Measurements from ENCODE around the gene PCIF1.

Gene PCIF1

DNA sequence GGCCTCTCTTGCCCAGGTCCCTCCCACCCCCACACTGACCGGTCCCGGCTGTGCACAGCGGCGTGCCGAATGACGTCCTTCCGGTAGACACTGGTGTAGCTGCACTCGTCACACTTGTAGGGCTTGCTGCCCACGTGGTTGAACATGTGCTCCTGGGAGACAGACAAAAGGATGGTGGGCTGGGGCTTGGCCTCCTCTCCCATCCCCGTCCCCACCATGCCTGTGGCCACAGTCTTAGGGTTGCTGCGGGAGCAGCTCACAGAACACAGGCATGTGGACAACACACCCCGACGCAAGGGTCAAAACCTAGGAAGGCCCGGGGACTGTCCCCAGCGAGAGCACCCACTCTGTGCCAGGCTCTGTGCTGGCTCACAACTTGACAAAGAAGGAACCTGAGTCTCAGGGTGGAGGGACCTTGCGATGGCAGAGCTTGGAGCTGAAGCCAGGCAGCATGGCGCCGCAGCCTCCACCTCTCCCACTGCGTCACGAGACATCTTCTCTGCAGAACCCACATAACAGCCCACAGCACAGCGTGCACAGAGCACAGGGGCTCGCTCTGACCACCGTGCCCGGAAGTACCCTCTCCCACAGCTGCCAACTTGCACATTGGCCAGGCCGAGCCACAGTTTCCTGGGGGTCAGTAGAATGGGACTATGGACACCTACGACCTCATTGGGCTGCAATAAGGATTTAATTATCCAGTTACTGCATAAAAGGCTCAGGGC is 27.7 kb downstream of the PCIF1 start:
- no peak for DNase-seq (ENCODE audit: low read depth, low spot score)

DNA sequence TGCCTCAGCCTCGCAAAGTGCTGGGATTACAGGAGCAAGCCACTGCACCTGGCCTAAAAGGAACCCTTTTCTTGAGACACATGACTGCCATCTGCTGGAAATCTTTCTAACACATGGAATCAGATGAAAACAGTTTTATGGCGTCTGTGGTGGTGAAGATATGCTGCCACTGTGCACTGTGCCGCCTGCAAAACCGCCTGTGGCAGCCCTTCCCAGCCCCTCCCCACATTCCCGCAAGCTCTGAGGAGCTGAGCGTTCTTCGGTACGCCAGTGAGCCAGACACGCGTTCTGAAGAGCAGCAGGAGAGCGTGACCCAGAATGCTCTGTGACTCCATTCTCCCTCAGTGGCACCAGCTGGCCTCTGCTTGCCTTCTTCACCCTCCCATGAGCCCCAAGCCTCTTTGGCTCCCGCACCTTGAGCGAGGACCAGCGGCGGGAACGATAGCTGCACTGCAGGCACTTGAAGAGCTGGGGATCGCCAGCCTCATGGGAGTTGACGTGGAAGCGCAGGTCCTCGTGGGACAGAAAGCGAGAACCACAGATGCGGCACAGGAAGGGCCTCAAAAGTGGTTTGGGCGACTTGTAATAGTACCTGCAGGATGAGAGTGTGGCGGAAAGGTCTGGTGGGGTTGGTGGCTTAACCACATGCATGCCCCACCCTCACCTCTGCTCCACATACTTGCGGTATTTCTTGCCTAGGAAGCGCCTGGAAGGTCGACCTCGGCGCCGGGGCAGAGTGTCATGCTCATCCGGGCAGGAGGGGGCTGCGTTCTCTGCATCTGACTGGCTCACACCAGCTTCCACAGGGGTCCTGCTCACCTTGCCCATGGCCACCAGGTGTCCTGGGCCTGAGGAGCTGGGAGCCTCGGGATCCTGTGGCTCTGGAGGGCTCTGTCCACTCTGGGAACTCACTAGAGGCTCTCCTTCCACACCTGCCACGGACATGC is 28.8 kb downstream of the PCIF1 start:
- DNase-seq (ENCODE audit: low read depth, low spot score): no peak
- H3K27ac ChIP-seq: no peak overlapping the region

More for the DNA sequence above, 27.7 kb downstream of the PCIF1 start:
- H3K27ac ChIP-seq: no peak overlapping the region

DNA sequence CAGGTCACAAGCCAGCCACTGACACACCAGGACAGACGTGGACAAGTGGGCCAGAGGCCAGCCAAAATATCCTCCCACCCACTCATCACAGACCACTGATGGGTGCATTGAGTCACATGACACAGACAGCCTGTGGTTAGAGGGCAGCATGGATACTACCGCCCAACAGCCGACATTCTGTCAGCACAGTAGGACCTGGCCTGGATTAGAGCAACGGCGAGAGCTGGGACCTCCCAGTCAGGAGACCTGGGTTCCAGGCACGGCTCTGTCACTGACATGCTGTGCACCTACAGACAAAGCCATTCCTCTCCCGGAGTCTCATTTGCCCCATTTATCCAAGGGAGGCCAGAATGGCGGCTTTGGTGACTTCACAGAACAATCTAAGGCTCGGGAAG is 29.5 kb downstream of the PCIF1 start:
- no peak for DNase-seq (ENCODE audit: low read depth, low spot score)
- H3K27ac ChIP-seq: no peak overlapping the region

- no peak for DNase-seq (ENCODE audit: low read depth, low spot score)
- H3K27ac ChIP-seq: no peak overlapping the region
These were observed 30.9 kb downstream of the PCIF1 start for GRCh38 chr20:45965169-45966002.

GRCh38 chr20:45967551-45968080 is 33.1 kb downstream of the PCIF1 start:
- DNase-seq (ENCODE audit: low read depth, low spot score): no peak
- no peak overlapping the region for H3K27ac ChIP-seq

DNA sequence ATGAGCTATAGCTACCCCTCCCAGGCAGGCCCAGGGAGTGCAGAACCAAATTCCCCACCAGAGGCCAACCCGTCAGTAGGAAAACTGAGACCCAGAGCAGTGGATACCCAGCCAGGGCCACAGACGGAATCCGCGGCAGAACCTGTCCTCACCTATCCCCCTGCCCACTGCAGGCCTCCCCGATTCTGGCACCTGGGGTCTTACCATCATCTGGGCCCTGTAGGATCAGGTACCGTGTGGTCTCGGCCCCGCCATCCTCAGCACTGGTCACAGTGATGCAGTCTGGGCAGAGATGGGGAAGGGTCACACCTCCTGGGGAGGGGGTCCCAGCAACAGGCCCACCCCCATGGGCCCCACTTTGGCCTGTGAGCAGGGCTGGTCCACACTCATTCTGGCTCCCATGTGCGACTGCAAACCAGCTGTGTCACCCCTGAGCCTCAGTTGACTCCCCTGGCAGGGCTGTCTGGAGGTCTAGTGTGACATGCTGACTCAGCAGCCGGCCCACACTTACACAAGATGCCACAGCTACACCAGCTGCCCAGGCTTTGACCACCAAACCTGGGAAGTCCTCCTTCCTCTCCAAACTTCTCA is 33.7 kb downstream of the PCIF1 start:
- H3K27ac ChIP-seq: no peak overlapping the region

GRCh38 chr20:45968801-45969711 is 34.6 kb downstream of the PCIF1 start:
- no peak for DNase-seq (ENCODE audit: low read depth, low spot score)

More for the DNA sequence above, 33.7 kb downstream of the PCIF1 start:
- no peak for DNase-seq (ENCODE audit: low read depth, low spot score)

DNA sequence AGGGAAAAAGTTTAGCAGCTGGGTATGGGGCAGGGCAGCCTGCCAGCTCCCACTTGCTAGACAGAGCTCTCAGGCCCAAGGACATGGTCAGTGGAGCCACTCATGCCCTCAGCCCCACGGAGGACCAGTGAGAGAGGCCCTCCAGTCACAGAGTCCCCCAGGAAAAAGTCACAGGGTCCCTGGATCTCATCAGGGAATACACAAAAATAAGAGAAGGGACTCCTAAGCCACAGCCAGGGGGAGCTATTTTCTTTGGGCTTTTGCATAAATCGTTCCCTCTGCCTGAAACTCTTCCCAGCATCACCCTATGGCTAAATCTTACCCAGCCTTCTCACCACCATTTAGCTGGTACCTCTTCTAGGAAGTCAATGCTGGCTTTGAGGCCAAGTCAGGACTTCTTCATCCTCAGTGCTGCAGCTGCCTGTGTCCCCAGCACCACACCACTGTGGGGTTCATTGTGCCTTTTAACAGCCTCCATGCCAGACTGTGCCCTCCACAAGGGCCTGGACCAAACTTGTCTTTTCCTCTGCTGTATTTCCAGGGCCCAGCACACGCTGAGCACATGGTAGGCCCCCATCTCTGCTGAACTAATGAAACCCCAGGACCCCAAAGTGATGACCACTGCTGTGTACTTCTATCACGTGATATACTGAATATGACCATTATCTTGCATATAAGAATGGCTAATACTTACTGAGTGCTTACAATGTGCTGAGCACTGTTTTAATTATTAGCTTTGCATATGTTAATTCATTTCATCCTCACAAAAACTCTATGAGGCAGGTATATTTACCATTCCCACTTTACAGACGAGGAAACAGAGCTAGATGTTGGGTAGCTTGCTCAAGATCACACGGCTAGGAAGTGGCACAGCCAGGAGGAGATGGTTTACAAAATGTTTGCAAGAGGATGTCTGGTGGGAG is 35.5 kb downstream of the PCIF1 start:
- no peak for DNase-seq (ENCODE audit: low read depth, low spot score)
- peak overlapping the region; percentile 99 for H3K27ac ChIP-seq

More at GRCh38 chr20:45968801-45969711, 34.6 kb downstream of the PCIF1 start:
- no peak overlapping the region for H3K27ac ChIP-seq

- H3K27ac ChIP-seq: peak overlapping the region; percentile 99
- DNase-seq (ENCODE audit: low read depth, low spot score): no peak
These were observed 36.4 kb downstream of the PCIF1 start for GRCh38 chr20:45970646-45971424.

DNA sequence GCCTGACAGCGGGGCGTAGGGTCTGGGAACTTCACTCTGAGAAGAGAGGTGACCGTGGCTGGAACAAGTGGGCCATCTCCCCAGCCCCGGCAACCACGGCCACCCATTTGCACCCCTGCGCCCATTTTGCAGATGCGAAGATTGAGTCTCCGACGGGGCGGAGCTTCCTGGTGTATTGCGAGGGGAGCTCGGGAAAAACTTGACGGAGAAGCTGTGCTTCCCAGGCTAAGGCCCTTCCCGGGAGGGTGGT is 36.9 kb downstream of the PCIF1 start:
- DNase-seq (ENCODE audit: low read depth, low spot score): no peak
- H3K27ac ChIP-seq: peak overlapping the region; percentile 99

- H3K27ac ChIP-seq: peak within 1 kb of the TSS; percentile 99
- peak; percentile 67 for DNase-seq (ENCODE audit: low read depth, low spot score)
These were observed 37.4 kb downstream of the PCIF1 start, which contains the start of gene ZNF335 for GRCh38 chr20:45971675-45972499. Gene ZNF335 (minus strand): TSS chr20:45972203. CDS start chr20:45971410, 793 bp downstream.

- H3K27ac ChIP-seq: peak overlapping the region; percentile 99
- peak; percentile 88 for DNase-seq (ENCODE audit: low read depth, low spot score)
These were observed 38.2 kb downstream of the PCIF1 start for GRCh38 chr20:45972500-45973183.

DNA sequence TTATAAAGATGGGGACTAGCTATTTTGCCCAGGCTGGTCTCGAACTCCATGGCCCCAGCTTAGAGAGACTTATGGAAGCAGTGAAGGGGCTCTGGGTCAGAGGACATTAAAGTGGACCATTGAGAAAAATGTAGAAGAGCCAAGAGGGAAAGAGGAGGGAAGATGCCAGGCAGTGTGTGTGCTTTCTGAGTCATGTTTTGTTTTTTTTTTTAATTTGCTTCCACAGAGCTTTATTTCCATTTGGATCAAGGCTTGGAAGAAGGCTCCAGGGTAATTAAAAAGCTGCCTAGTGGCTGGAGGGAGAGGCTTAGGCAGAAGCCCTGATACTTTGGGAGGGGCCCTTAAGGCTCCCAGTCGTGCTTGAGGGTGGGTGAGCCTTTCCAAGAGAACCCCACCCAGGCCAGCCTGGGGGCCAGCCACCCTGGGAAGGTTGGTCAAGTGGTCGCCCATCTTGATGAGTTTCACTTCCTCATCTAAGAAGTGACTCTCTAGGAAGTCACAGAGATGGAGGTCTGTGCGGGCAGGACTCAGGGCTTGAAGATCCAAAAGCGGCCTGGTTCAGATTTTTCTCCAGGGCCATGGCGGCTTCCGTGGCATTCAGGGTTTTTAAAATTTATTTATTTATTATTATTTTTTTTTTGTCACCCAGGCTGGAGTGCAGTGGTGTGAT is 40.5 kb downstream of the PCIF1 start:
- DNase-seq (ENCODE audit: low read depth, low spot score): no peak
- H3K27ac ChIP-seq: no peak overlapping the region

- DNase-seq (ENCODE audit: low read depth, low spot score): no peak
These were observed 41.2 kb downstream of the PCIF1 start for GRCh38 chr20:45975686-45976085.

GRCh38 chr20:45976086-45976485 is 41.6 kb downstream of the PCIF1 start:
- no peak overlapping the region for H3K27ac ChIP-seq
- no peak for DNase-seq (ENCODE audit: low read depth, low spot score)

More at GRCh38 chr20:45975686-45976085, 41.2 kb downstream of the PCIF1 start:
- no peak overlapping the region for H3K27ac ChIP-seq

Data from epithelial cell of prostate (primary cell).